ENCODE results near the gene IL22RA1.

- no peak for TF ChIP-seq TAF1 (IDR thresholded peaks at IDR 0.05; ENCODE audit: borderline replicate concordance, insufficient read depth, low read length)
- TF ChIP-seq REST (IDR thresholded peaks at IDR 0.05; ENCODE audit: insufficient read depth in 1 of 2, low read depth in 2 of 2, low read length in 2 of 2) = no peak
- no peak for TF ChIP-seq POLR2AphosphoS5 (IDR thresholded peaks at IDR 0.05; ENCODE audit: low read depth, low read length)
- no peak for TF ChIP-seq SIN3A (IDR thresholded peaks at IDR 0.05; ENCODE audit: borderline replicate concordance, insufficient read depth, low read length)
Observed at GRCh38 chr1:24119859-24120756, 22.8 kb downstream of the IL22RA1 start.

Data from PFSK-1 (cell line).